Measurements from ENCODE around the gene TGM1.
"Not testable (repeated sequence)": the region's sequence is repeated elsewhere in the genome, so short reads cannot be mapped to it uniquely, and the experiment has no call there.

TGM1 gene

GRCh38 chr14:24203249-24203886 is 59.6 kb downstream of the TGM1 start:
- not testable (repeated sequence) for DNase-seq

DNA sequence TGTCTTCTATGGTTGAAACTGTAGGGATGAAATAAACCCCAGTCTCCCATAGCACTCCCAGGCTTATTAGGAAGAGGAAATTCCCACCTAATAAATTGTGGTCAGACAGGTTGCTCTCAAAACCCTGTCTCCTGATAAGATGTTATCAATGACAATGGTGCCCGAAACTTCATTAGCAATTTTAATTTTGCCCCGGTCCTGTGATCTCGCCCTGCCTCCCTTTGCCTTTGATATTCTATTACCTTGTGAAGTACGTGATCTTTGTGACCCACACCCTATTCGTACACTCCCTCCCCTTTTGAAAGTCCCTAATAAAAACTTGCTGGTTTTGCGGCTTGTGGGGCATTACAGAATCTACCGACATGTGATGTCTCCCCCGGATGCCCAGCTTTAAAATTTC is 60.4 kb downstream of the TGM1 start:
- not testable (repeated sequence) for DNase-seq

All from fibroblast of upper back skin (primary cell).